Ovary (tissue), 3 donors: Measurements from ENCODE around the gene NRROS.

Source experiments
- CTCF ChIP-seq, 3 donors: fragments of 450-650 bp in 2 of 3; fragments of 200-600 bp in 1 of 3; IDR thresholded peaks; one replicate each; pipeline versions ENCODE4 v1.5.1 to v1.8.0; 2016 to 2022; ENCODE audit warnings: antibody characterized with exemption in 3 of 3, mild to moderate bottlenecking in 1 of 3
- POLR2A ChIP-seq: fragments of 450-650 bp; IDR thresholded peaks from one replicate; pipeline ENCODE4 v1.6.1; 2017; ENCODE audit warnings: antibody characterized with exemption, mild to moderate bottlenecking, moderate library complexity
- donor health status: DM: no; HTN: no; CAD: no.

DNA sequence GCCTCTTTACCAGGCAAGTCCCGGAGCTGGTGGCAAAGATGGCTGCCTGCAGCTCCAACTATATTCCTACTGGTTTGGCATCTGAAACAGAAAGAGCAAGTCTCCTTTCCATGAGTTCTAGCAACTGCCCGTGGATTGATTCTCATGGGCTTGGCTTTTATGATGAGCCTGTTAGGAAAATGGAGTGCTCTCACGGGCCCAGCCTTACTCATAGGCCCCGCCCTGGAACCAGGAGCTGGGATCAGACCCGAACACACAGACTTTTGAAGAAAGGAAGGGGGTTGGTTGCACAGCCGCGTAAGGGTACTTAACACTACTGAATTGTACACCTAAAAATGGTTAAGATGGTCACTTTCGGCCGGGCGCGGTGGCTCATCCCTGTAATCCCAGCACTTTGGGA, 2.9 kb downstream of the NRROS start:
- TF ChIP-seq POLR2A (no peak), CTCF (IDR thresholded peaks at IDR 0.05) (no peak)
